CD14-positive monocyte (primary cell): ENCODE results near the gene CAPZA1. TPM values are rescaled to one million over a fixed set of nuclear protein-coding genes. Genes with fewer than 3 reads are reported as not detected.
A peak's percentile ranks its signal among the peaks of the same experiment; 100 is the strongest.

ENCODE experiments used
- DNase-seq, 3 donors: peaks; one replicate each; pipeline ENCODE4 v3.0.0-alpha.2; 2011 to 2022
- H2AFZ ChIP-seq: 2 replicates; pipeline ENCODE4 v1.6.0; 2012; ENCODE audit warnings: mild to moderate bottlenecking, low read depth, low read length, inconsistent platforms; ENCODE audit not compliant: insufficient read depth, poor library complexity, severe bottlenecking
- H3K27ac ChIP-seq, 2 donors: 1 replicate in 1 of 2; 2 replicates in 1 of 2; pipeline ENCODE4 v1.5.1; 2012 to 2013; ENCODE audit warnings: low read length in 2 of 2, control low read depth in 1 of 2, inconsistent platforms in 1 of 2, low read depth in 1 of 2, mild to moderate bottlenecking in 1 of 2
- H3K27me3 ChIP-seq, 2 donors: one replicate each; pipeline versions ENCODE4 v1.6.0 to v1.6.1; 2011 to 2013; ENCODE audit warnings: low read length in 2 of 2; ENCODE audit not compliant: control insufficient read depth in 2 of 2, insufficient read depth in 2 of 2
- H3K36me3 ChIP-seq, 2 donors: replicated peaks in 1 of 2; 1 replicate in 1 of 2; 2 replicates in 1 of 2; pipeline versions ENCODE4 v1.5.1 to v1.6.1; 2012 to 2013; ENCODE audit warnings: low read length in 2 of 2, control low read depth in 1 of 2, inconsistent platforms in 1 of 2, mild to moderate bottlenecking in 1 of 2; ENCODE audit not compliant: insufficient read depth in 2 of 2, control insufficient read depth in 1 of 2
- H3K4me1 ChIP-seq, 2 donors: 1 replicate in 1 of 2; 2 replicates in 1 of 2; pipeline versions ENCODE4 v1.5.1 to v1.6.1; 2012 to 2013; ENCODE audit warnings: low read length in 2 of 2, control low read depth in 1 of 2, inconsistent platforms in 1 of 2, mild to moderate bottlenecking in 1 of 2, moderate library complexity in 1 of 2; ENCODE audit not compliant: insufficient read depth in 2 of 2, control insufficient read depth in 1 of 2
- H3K4me2 ChIP-seq: replicated peaks from 2 replicates; pipeline ENCODE3; 2012; ENCODE audit warnings: low read length, moderate library complexity, mild to moderate bottlenecking; ENCODE audit not compliant: poor library complexity, severe bottlenecking; ENCODE audit errors: extremely low read depth
- H3K4me3 ChIP-seq, 3 experiments: fragments of 200-600 bp in 1 of 3; sonication (generic) in 1 of 3; replicated peaks in 1 of 3; 1 replicate in 2 of 3; 2 replicates in 1 of 3; pipeline ENCODE4 v1.5.1; 2011 to 2013; ENCODE audit warnings: low read length in 3 of 3, mild to moderate bottlenecking in 3 of 3, control low read depth in 2 of 3, low read depth in 2 of 3, inconsistent platforms in 1 of 3, moderate library complexity in 1 of 3
- H3K79me2 ChIP-seq: 2 replicates; pipeline ENCODE4 v1.6.0; 2012; ENCODE audit warnings: mild to moderate bottlenecking, control low read depth, inconsistent platforms, low read length, moderate library complexity; ENCODE audit not compliant: insufficient read depth
- H3K9ac ChIP-seq: 2 replicates; pipeline ENCODE4 v1.6.0; 2017; ENCODE audit warnings: low read length, mild to moderate bottlenecking; ENCODE audit not compliant: insufficient read depth, poor library complexity, severe bottlenecking
- H3K9me3 ChIP-seq, 2 donors: replicated peaks in 1 of 2; 1 replicate in 1 of 2; 2 replicates in 1 of 2; pipeline versions ENCODE4 v1.5.1 to v1.6.1; 2012 to 2013; ENCODE audit warnings: low read length in 2 of 2, control low read depth in 1 of 2; ENCODE audit not compliant: control insufficient read depth in 1 of 2, insufficient read depth in 1 of 2
- H4K20me1 ChIP-seq: 2 replicates; pipeline ENCODE4 v1.6.0; 2012; ENCODE audit warnings: mild to moderate bottlenecking, low read length, control low read depth, moderate library complexity; ENCODE audit not compliant: insufficient read depth
- H3K27ac Mint-ChIP-seq, 7 donors: one replicate each; pipeline ENCODE4 v1.8.0; 2020; ENCODE audit warnings: mild to moderate bottlenecking in 7 of 7, mixed read lengths in 7 of 7, moderate library complexity in 6 of 7, inconsistent platforms in 2 of 7
- H3K27me3 Mint-ChIP-seq, 3 donors: one replicate each; pipeline ENCODE4 v1.8.0; 2021 to 2022; ENCODE audit warnings: low read depth in 3 of 3, mild to moderate bottlenecking in 3 of 3, mixed read lengths in 3 of 3, moderate library complexity in 3 of 3, inconsistent platforms in 1 of 3
- H3K36me3 Mint-ChIP-seq, 2 donors: one replicate each; pipeline ENCODE4 v1.8.0; 2020; ENCODE audit warnings: mixed read lengths in 2 of 2, inconsistent platforms in 1 of 2, mild to moderate bottlenecking in 1 of 2
- H3K4me1 Mint-ChIP-seq: one replicate; pipeline ENCODE4 v1.8.0; 2020; ENCODE audit warnings: mild to moderate bottlenecking, mixed read lengths
- H3K4me3 Mint-ChIP-seq, 2 donors: one replicate each; pipeline ENCODE4 v1.8.0; 2020; ENCODE audit warnings: mild to moderate bottlenecking in 2 of 2, mixed read lengths in 2 of 2, moderate library complexity in 1 of 2
- H3K9me3 Mint-ChIP-seq, 7 donors: one replicate each; pipeline ENCODE4 v1.8.0; 2020 to 2022; ENCODE audit warnings: mixed read lengths in 7 of 7, mild to moderate bottlenecking in 6 of 7, moderate library complexity in 6 of 7, inconsistent platforms in 2 of 7
- CTCF ChIP-seq: fragments of 200-600 bp; IDR thresholded peaks from one replicate; pipeline ENCODE4 v1.8.0; 2022; ENCODE audit warnings: antibody characterized with exemption, mild to moderate bottlenecking
- WGBS: methylation state at CpG from one replicate; pipeline ENCODE4 v1.1.5; 2013; ENCODE audit warnings: missing lambda C conversion rate; ENCODE audit not compliant: insufficient coverage; 5-methylcytosine and 5-hydroxymethylcytosine counted together
- intact Hi-C, 2 donors: fragments of 100-400 bp; cut with micrococcal nuclease; formaldehyde crosslinking; loops; one replicate each; pipeline versions ENCODE4 v1.15.0 to v1.15.1; 2023
- polyA plus RNA-seq, 3 donors: library from polyadenylated mRNA; depleted of rRNA in 1 of 3; unstranded in 2 of 3; stranded (reverse) in 1 of 3; fragments of 300-500 nt in 2 of 3; fragments of >200 nt in 1 of 3; fragmentation: Illumina TruSeq in 2 of 3; gene quantifications; 1 replicate in 2 of 3; 2 replicates in 1 of 3; pipeline ENCODE4 v1.2.3, GENCODE V29; 2012 to 2021

Gene CAPZA1
- polyA plus RNA-seq, 3 donors: 93.4 to 357 (median 339) TPM

GRCh38 chr1:112672842-112673241, 53.2 kb downstream of the CAPZA1 start:
- no peak overlapping the region for H3K9ac ChIP-seq
- Mint-ChIP-seq H3K27me3 (peaks cover 0 to 10% (median 7%) of the 10 kb centered on the region in 3 donors), H3K9me3 (no peaks in the 10 kb centered on the region), H3K4me3 (no peak overlapping the region), H3K36me3 (peaks cover 43 to 50% of the 10 kb centered on the region in 2 donors), H3K4me1 (peaks cover 35% of the 10 kb centered on the region), H3K27ac (peak overlapping the region in 4 of 7 donors; percentile 15 to 91 (median 56))
- H3K9me3 ChIP-seq: no peaks in the 10 kb centered on the region
- H3K36me3 ChIP-seq: peaks cover 40 to 52% of the 10 kb centered on the region in 2 donors
- no peak overlapping the region for H3K4me3 ChIP-seq
- intact Hi-C loops: loop anchor here in 1 of 2 donors (5.0 kb wide), 2 partner anchors 34 to 46 kb away; partner anchors contain the start of gene RHOC
- no peaks in the 10 kb centered on the region for H3K27me3 ChIP-seq
- no peaks in the 10 kb centered on the region for H3K79me2 ChIP-seq
- no peak for DNase-seq
- WGBS: no CpG with 5 or more reads among the region's 1 CpG
- peaks cover 20 to 23% of the 10 kb centered on the region in 2 donors for H3K4me1 ChIP-seq
- peak overlapping the region in 1 of 2 donors; percentile 84 for H3K27ac ChIP-seq
- H2AFZ ChIP-seq: no peak overlapping the region
- peaks cover 45% of the 10 kb centered on the region for H4K20me1 ChIP-seq
- TF ChIP-seq CTCF: no peak
- no peak overlapping the region for H3K4me2 ChIP-seq

GRCh38 chr1:112673592-112674439, 54.2 kb downstream of the CAPZA1 start:
- Mint-ChIP-seq H3K27ac (peak overlapping the region; percentile 78 to 94 (median 92)), H3K9me3 (no peaks in the 10 kb centered on the region), H3K27me3 (peaks cover 0 to 10% (median 7%) of the 10 kb centered on the region in 3 donors), H3K36me3 (peaks cover 34 to 42% of the 10 kb centered on the region in 2 donors), H3K4me3 (peak overlapping the region; percentile 98 to 99), H3K4me1 (peaks cover 31% of the 10 kb centered on the region)
- peak; percentile 18 to 33 (median 28) for DNase-seq
- peak overlapping the region; percentile 84 to 98 (median 95) for H3K4me3 ChIP-seq
- no peaks in the 10 kb centered on the region for H3K27me3 ChIP-seq
- peak overlapping the region; percentile 92 for H2AFZ ChIP-seq
- no peaks in the 10 kb centered on the region for H3K79me2 ChIP-seq
- peaks cover 20 to 23% of the 10 kb centered on the region in 2 donors for H3K4me1 ChIP-seq
- peaks cover 42% of the 10 kb centered on the region for H4K20me1 ChIP-seq
- 4% methylated on average over 8 of the region's 18 CpGs for WGBS
- peak; percentile 59 for TF ChIP-seq CTCF
- H3K9me3 ChIP-seq: no peaks in the 10 kb centered on the region
- H3K36me3 ChIP-seq: peaks cover 34 to 42% of the 10 kb centered on the region in 2 donors
- peak overlapping the region; percentile 58 to 84 for H3K27ac ChIP-seq
- H3K9ac ChIP-seq: peak overlapping the region; percentile 77
- intact Hi-C loops: loop anchor here in 1 of 2 donors (5.0 kb wide), 2 partner anchors 33 to 47 kb away; partner anchors contain the start of gene RHOC
- peak overlapping the region; percentile 99 for H3K4me2 ChIP-seq
